CD4-positive, alpha-beta T cell treated with Interleukin-17A for 4 hours (primary cell): ENCODE data around the gene EIF1B.

Experiments
- DNase-seq: peaks from one replicate; pipeline ENCODE4 v3.0.0-alpha.2; 2020; ENCODE audit warnings: mixed read lengths

Gene EIF1B

DNA sequence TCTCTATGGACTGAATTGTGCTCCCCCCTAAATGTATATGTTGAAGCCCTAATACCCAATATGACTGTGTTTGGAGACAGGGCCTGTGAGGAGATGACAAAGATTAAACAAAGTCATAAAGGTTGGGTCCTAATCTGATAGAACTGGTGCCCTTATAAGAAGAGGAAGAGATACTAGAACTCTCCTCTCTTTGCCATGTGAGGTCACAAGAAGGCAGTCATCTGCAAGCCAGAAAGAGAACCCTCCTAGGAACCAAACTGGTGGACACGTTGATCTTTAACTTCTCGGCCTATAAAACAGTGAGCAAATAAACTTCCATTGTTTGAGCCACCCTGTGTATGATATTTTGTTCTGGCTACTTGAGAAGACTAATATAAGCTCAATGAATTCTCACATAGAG is 45.9 kb downstream of the EIF1B start:
- DNase-seq: no peak

DNA sequence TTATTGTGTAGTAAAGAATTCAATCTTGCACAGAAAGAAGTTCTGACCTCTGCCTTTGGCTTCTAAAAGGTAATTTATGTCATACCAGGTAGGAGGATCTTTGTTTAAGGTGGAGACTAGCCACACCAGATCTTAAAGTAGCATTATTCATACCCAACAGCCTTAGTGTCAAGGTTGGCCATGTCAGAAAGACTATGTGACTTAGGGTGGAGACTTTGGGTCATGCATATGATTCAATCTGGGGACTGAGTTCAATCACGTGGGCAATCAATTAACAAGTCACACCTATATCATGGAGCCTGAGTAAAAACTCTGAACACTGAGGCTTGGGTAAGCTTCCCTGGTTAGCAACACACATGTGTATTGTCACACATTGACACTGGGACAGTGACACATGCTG is 48.9 kb downstream of the EIF1B start:
- no peak for DNase-seq
